H1 (cell line): ENCODE results near the gene NCAM1. TPM values are rescaled to one million over a fixed set of nuclear protein-coding genes. Genes with fewer than 3 reads are reported as not detected.

Experiments used
- CTCF ChIA-PET: fragments of 300-600 bp; sonication (Branson Sonifier 250); formaldehyde crosslinking; loops from one replicate; lab custom pipeline; 2021; ENCODE audit not compliant: partially characterized antibody; lab: Charles Lee
- POLR2A ChIA-PET: fragments of 300-600 bp; sonication (Branson Sonifier 250); formaldehyde crosslinking; loops from one replicate; lab custom pipeline; 2021; ENCODE audit warnings: inconsistent platforms; ENCODE audit not compliant: partially characterized antibody; lab: Charles Lee
- DNase-seq, 2 experiments: peaks; one replicate each; pipeline versions ENCODE4 v3.0.0 to v3.0.0-alpha.2; 2010 to 2022; ENCODE audit warnings: low spot score in 2 of 2, low read depth in 1 of 2, mixed read lengths in 1 of 2
- FAIRE-seq: peaks from 2 replicates; lab custom pipeline; 2011; peaks lifted over from hg19 to GRCh38; lab: Jason Lieb, UNC
- H2AFZ ChIP-seq: 2 replicates; pipeline ENCODE4 v1.8.1; 2012; ENCODE audit warnings: low read length, inconsistent platforms
- H2AK5ac ChIP-seq: 2 replicates; pipeline ENCODE4 v1.6.1; 2013; ENCODE audit warnings: low read depth, low read length
- H2BK120ac ChIP-seq: replicated peaks from 2 replicates; pipeline ENCODE3; 2013; ENCODE audit warnings: low read depth, low read length, inconsistent platforms
- H2BK12ac ChIP-seq: 2 replicates; pipeline ENCODE4 v1.6.1; 2013; ENCODE audit warnings: low read depth, low read length
- H2BK15ac ChIP-seq: 2 replicates; pipeline ENCODE4 v1.6.1; 2013; ENCODE audit warnings: low read length
- H2BK20ac ChIP-seq: 2 replicates; pipeline ENCODE4 v1.6.1; 2013; ENCODE audit warnings: low read length
- H2BK5ac ChIP-seq: 2 replicates; pipeline ENCODE4 v1.6.1; 2013; ENCODE audit warnings: low read depth, low read length
- H3K14ac ChIP-seq: 2 replicates; pipeline ENCODE4 v1.6.1; 2013; ENCODE audit warnings: inconsistent platforms; ENCODE audit not compliant: insufficient read length
- H3K18ac ChIP-seq: 2 replicates; pipeline ENCODE4 v1.6.1; 2013; ENCODE audit warnings: low read length; ENCODE audit errors: extremely low read depth
- H3K23ac ChIP-seq: 2 replicates; pipeline ENCODE4 v1.6.1; 2013; ENCODE audit warnings: inconsistent platforms; ENCODE audit not compliant: insufficient read length
- H3K23me2 ChIP-seq: 2 replicates; pipeline ENCODE4 v1.6.1; 2013; ENCODE audit warnings: low read depth, low read length
- H3K27ac ChIP-seq: 2 replicates; pipeline ENCODE4 v1.6.1; 2011; ENCODE audit warnings: low read depth, low read length, inconsistent platforms
- H3K27me3 ChIP-seq, 4 experiments: replicated peaks in 1 of 4; 1 replicate in 1 of 4; 2 replicates in 3 of 4; pipeline versions ENCODE4 v1.6.1 to v1.8.1; 2011 to 2013; ENCODE audit warnings: low read length in 3 of 4, mild to moderate bottlenecking in 3 of 4, inconsistent platforms in 2 of 4, mixed read lengths in 2 of 4, moderate library complexity in 1 of 4; ENCODE audit not compliant: control insufficient read depth in 3 of 4, insufficient read depth in 3 of 4; ENCODE audit errors: extremely low read depth in 1 of 4
- H3K36me3 ChIP-seq, 4 experiments: 2 replicates each; pipeline versions ENCODE4 v1.6.1 to v1.8.1; 2011 to 2013; ENCODE audit warnings: mild to moderate bottlenecking in 4 of 4, low read length in 3 of 4, moderate library complexity in 2 of 4, control low read depth in 1 of 4, inconsistent platforms in 1 of 4; ENCODE audit not compliant: insufficient read depth in 4 of 4, control insufficient read depth in 2 of 4
- H3K4ac ChIP-seq: replicated peaks from 2 replicates; pipeline ENCODE3; 2013; ENCODE audit warnings: low read length, low read depth, mixed read lengths, inconsistent platforms; ENCODE audit not compliant: insufficient read length
- H3K4me1 ChIP-seq, 4 experiments: replicated peaks in 1 of 4; 1 replicate in 1 of 4; 2 replicates in 3 of 4; pipeline versions ENCODE4 v1.6.1 to v1.8.1; 2011 to 2013; ENCODE audit warnings: low read length in 3 of 4, inconsistent platforms in 2 of 4, mixed read lengths in 1 of 4; ENCODE audit not compliant: insufficient read depth in 4 of 4, control insufficient read depth in 3 of 4
- H3K4me2 ChIP-seq, 2 experiments: 2 replicates each; pipeline versions ENCODE4 v1.6.1 to v1.8.1; 2011 to 2013; ENCODE audit warnings: low read depth in 2 of 2, low read length in 2 of 2, control low read depth in 1 of 2, inconsistent platforms in 1 of 2, mild to moderate bottlenecking in 1 of 2; ENCODE audit not compliant: insufficient read depth in 1 of 2
- H3K4me3 ChIP-seq, 4 experiments: fragments of 200-600, 300-600 bp in 1 of 4; sonication (generic), shearing (Covaris generic), sonication (Bioruptor Twin) in 1 of 4; 2 replicates each; pipeline versions ENCODE4 v1.5.1 to v1.8.1; 2011 to 2016; ENCODE audit warnings: low read length in 4 of 4, low read depth in 3 of 4, control low read depth in 2 of 4, inconsistent platforms in 2 of 4, mild to moderate bottlenecking in 2 of 4, mixed read lengths in 1 of 4, moderate library complexity in 1 of 4; ENCODE audit not compliant: insufficient read depth in 2 of 4; ENCODE audit errors: extremely low read depth in 1 of 4
- H3K56ac ChIP-seq: replicated peaks from 2 replicates; pipeline ENCODE3; 2013; ENCODE audit warnings: low read depth, mild to moderate bottlenecking, mixed read lengths, low read length, inconsistent platforms; ENCODE audit not compliant: insufficient read length
- H3K79me1 ChIP-seq: 2 replicates; pipeline ENCODE4 v1.6.1; 2013; ENCODE audit warnings: low read depth, low read length, control low read depth
- H3K79me2 ChIP-seq, 2 experiments: 2 replicates each; pipeline versions ENCODE4 v1.6.1 to v1.8.1; 2012 to 2013; ENCODE audit warnings: low read length in 2 of 2, mild to moderate bottlenecking in 2 of 2, inconsistent platforms in 1 of 2; ENCODE audit not compliant: insufficient read depth in 2 of 2, control insufficient read depth in 1 of 2
- H3K9ac ChIP-seq, 4 experiments: replicated peaks in 1 of 4; 1 replicate in 1 of 4; 2 replicates in 3 of 4; pipeline versions ENCODE4 v1.6.1 to v1.8.1; 2011 to 2013; ENCODE audit warnings: low read depth in 3 of 4, low read length in 3 of 4, control low read depth in 2 of 4, mild to moderate bottlenecking in 2 of 4, moderate library complexity in 2 of 4, inconsistent platforms in 1 of 4; ENCODE audit errors: extremely low read depth in 1 of 4
- H3K9me3 ChIP-seq, 2 experiments: 2 replicates each; pipeline versions ENCODE4 v1.6.1 to v1.8.1; 2012 to 2013; ENCODE audit warnings: mild to moderate bottlenecking in 2 of 2, moderate library complexity in 2 of 2, control low read depth in 1 of 2, inconsistent platforms in 1 of 2, low read depth in 1 of 2, low read length in 1 of 2, mixed read lengths in 1 of 2; ENCODE audit not compliant: insufficient read depth in 2 of 2
- H4K20me1 ChIP-seq, 2 experiments: replicated peaks in 1 of 2; 2 replicates each; pipeline versions ENCODE3 to v1.8.1; 2011 to 2013; ENCODE audit warnings: inconsistent platforms in 2 of 2, low read length in 2 of 2, mild to moderate bottlenecking in 1 of 2; ENCODE audit not compliant: insufficient read depth in 2 of 2, control insufficient read depth in 1 of 2
- H4K5ac ChIP-seq: 2 replicates; pipeline ENCODE4 v1.6.1; 2013; ENCODE audit warnings: low read length, low read depth, mixed read lengths, inconsistent platforms; ENCODE audit not compliant: insufficient read length
- H4K8ac ChIP-seq: 2 replicates; pipeline ENCODE4 v1.8.0; 2013; ENCODE audit warnings: mild to moderate bottlenecking, moderate library complexity, low read length, inconsistent platforms; ENCODE audit not compliant: insufficient read depth; ENCODE audit errors: extremely low read depth
- H4K91ac ChIP-seq: replicated peaks from 2 replicates; pipeline ENCODE3; 2013; ENCODE audit warnings: low read length, mixed read lengths, inconsistent platforms; ENCODE audit not compliant: insufficient read length
- CTCF ChIP-seq, 3 experiments: IDR thresholded peaks; 1 replicate in 2 of 3; 2 replicates in 1 of 3; pipeline versions ENCODE4 v1.5.1 to v1.6.1; 2011; ENCODE audit warnings: low read length in 3 of 3, mild to moderate bottlenecking in 3 of 3, inconsistent platforms in 2 of 3, low read depth in 1 of 3, moderate library complexity in 1 of 3; ENCODE audit not compliant: insufficient read depth in 1 of 3; ENCODE audit errors: control extremely low read depth in 1 of 3
- FOSL1 ChIP-seq: IDR thresholded peaks from 2 replicates; pipeline ENCODE4 v1.6.1; 2011; ENCODE audit warnings: mild to moderate bottlenecking, low read depth, low read length, moderate library complexity; ENCODE audit not compliant: insufficient read depth
- GABPA ChIP-seq: IDR thresholded peaks from 2 replicates; pipeline ENCODE4 v1.6.1; 2011; ENCODE audit warnings: mild to moderate bottlenecking, low read length, moderate library complexity, borderline replicate concordance; ENCODE audit not compliant: insufficient read depth
- HDAC2 ChIP-seq, 2 experiments: fragments of 300-600 bp in 1 of 2; sonication (generic) in 1 of 2; IDR thresholded peaks; 2 replicates each; pipeline ENCODE4 v1.6.1; 2011 to 2012; ENCODE audit warnings: low read depth in 2 of 2, low read length in 2 of 2, mild to moderate bottlenecking in 2 of 2, moderate library complexity in 2 of 2, borderline replicate concordance in 1 of 2, inconsistent platforms in 1 of 2
- JUND ChIP-seq: IDR thresholded peaks from 2 replicates; pipeline ENCODE4 v1.6.1; 2011; ENCODE audit warnings: mild to moderate bottlenecking, improper control_type of control experiment, low read length
- MAFK ChIP-seq: IDR thresholded peaks from 2 replicates; pipeline ENCODE4 v1.6.1; 2012; ENCODE audit warnings: low read depth, mild to moderate bottlenecking, improper control_type of control experiment, low read length
- POLR2A ChIP-seq, 2 experiments: IDR thresholded peaks; 1 replicate in 1 of 2; 2 replicates in 1 of 2; pipeline ENCODE4 v1.6.1; 2011; ENCODE audit warnings: low read depth in 2 of 2, low read length in 2 of 2, mild to moderate bottlenecking in 2 of 2; ENCODE audit errors: control extremely low read depth in 1 of 2
- RXRA ChIP-seq: IDR thresholded peaks from 2 replicates; pipeline ENCODE4 v1.6.1; 2011; ENCODE audit warnings: low read depth, mild to moderate bottlenecking, low read length, moderate library complexity; ENCODE audit not compliant: insufficient read depth
- SP4 ChIP-seq: IDR thresholded peaks from 2 replicates; pipeline ENCODE4 v1.6.1; 2012; ENCODE audit warnings: low read length, inconsistent platforms
- SUZ12 ChIP-seq: fragments of 200-600 bp; sonication (generic); IDR thresholded peaks from 2 replicates; pipeline ENCODE4 v1.6.1; 2012; ENCODE audit warnings: mild to moderate bottlenecking, inconsistent platforms, low read length, moderate library complexity, mixed read lengths
- TAF7 ChIP-seq: optimal IDR thresholded peaks from 2 replicates; pipeline ENCODE3; 2011; ENCODE audit warnings: low read depth, mild to moderate bottlenecking, inconsistent platforms, low read length, moderate library complexity, borderline replicate concordance
- YY1 ChIP-seq: IDR thresholded peaks from 2 replicates; pipeline ENCODE4 v1.6.1; 2011; ENCODE audit warnings: low read depth, mild to moderate bottlenecking, low read length
- WGBS, 2 experiments: shearing (Covaris generic) in 1 of 2; methylation state at CpG; one replicate each; pipeline versions ENCODE4 v1.1.6 to v1.1.7; 2013 to 2015; ENCODE audit warnings: low lambda C conversion rate in 2 of 2, mixed read lengths in 2 of 2, inconsistent platforms in 1 of 2, low coverage in 1 of 2, missing lambda C conversion rate in 1 of 2; ENCODE audit not compliant: insufficient replicate concordance in 2 of 2, insufficient coverage in 1 of 2, insufficient read length in 1 of 2; ENCODE audit errors: extremely low coverage in 1 of 2, missing lambda C conversion rate in 1 of 2; 5-methylcytosine and 5-hydroxymethylcytosine counted together
- polyA plus RNA-seq, 7 experiments: library from polyadenylated mRNA; depleted of rRNA in 3 of 7; stranded (reverse) in 5 of 7; unstranded in 2 of 7; fragments of >200 nt in 5 of 7; fragments of 200-250 nt in 2 of 7; gene quantifications; 1 replicate in 5 of 7; 2 replicates in 1 of 7; 4 replicates in 1 of 7; pipeline versions ENCODE4 v1.2.1 to v1.2.3, GENCODE V29; 2011 to 2013; ENCODE audit warnings: missing spikeins in 2 of 7, mixed read lengths in 2 of 7
- total RNA-seq: library from RNA; stranded (reverse); fragmentation: NEBNext Ultra II Directional; extraction: Animal tissue kit (Norgen Biotek cat#: 25700); gene quantifications from 2 replicates; pipeline ENCODE4 v1.2.1, GENCODE V29; 2021

NCAM1 gene
- total and polyA plus RNA-seq, 2 of the 8 experiments (the other 6 are each of a cell fraction or from before 2014, with no cell fraction given), result 3.1 to 4.3 TPM

GRCh38 chr11:113213549-113213948, 252.3 kb downstream of the NCAM1 start:
- FAIRE-seq, result no peak
- H4K5ac ChIP-seq, result no peak overlapping the region
- no peaks in the 10 kb centered on the region; a peak in 1 of 7 replicates for H3K27me3 ChIP-seq
- no peaks in the 10 kb centered on the region for H4K20me1 ChIP-seq
- no peak overlapping the region for H2AFZ ChIP-seq
- H2BK120ac ChIP-seq, result no peak overlapping the region
- no peak overlapping the region for H2BK12ac ChIP-seq
- ChIA-PET POLR2A (no interaction called here), CTCF (interaction anchor here (1.7 to 1.8 kb wide), 2 partner anchors 8 to 22 kb away, joined by 3 read pairs; no protein-coding TSS in a partner anchor)
- H3K36me3 ChIP-seq, result no peaks in the 10 kb centered on the region
- no peaks in the 10 kb centered on the region for H3K79me2 ChIP-seq
- H2BK15ac ChIP-seq, result no peak overlapping the region
- H2BK20ac ChIP-seq, result no peak overlapping the region
- no peak overlapping the region for H2BK5ac ChIP-seq
- H3K18ac ChIP-seq, result no peak overlapping the region
- no peak overlapping the region for H3K4me3 ChIP-seq
- no peaks in the 10 kb centered on the region for H3K23me2 ChIP-seq
- no peak overlapping the region for H3K4me2 ChIP-seq
- WGBS, 2 experiments, result 94% methylated on average over 2 of the region's 2 CpGs; no CpG with 5 or more reads in 1 of the 2 experiments
- H4K91ac ChIP-seq, result no peak overlapping the region
- DNase-seq, result no peak
- H3K23ac ChIP-seq, result no peak overlapping the region
- no peak overlapping the region for H4K8ac ChIP-seq
- H2AK5ac ChIP-seq, result no peak overlapping the region
- H3K9me3 ChIP-seq, result no peaks in the 10 kb centered on the region
- H3K14ac ChIP-seq, result no peak overlapping the region
- no peaks in the 10 kb centered on the region for H3K79me1 ChIP-seq
- H3K4me1 ChIP-seq, result no peaks in the 10 kb centered on the region
- H3K9ac ChIP-seq, result no peak overlapping the region
- no peak overlapping the region for H3K27ac ChIP-seq
- H3K56ac ChIP-seq, result no peak overlapping the region
- H3K4ac ChIP-seq, result no peak overlapping the region
- TF ChIP-seq JUND, result no peak
- TF ChIP-seq YY1, result no peak
- TF ChIP-seq FOSL1, result no peak
- TF ChIP-seq MAFK, result no peak
- no peak for TF ChIP-seq SP4
- no peak for TF ChIP-seq SUZ12
- no peak for TF ChIP-seq TAF7
- TF ChIP-seq POLR2A (IDR thresholded peaks at IDR 0.05; ENCODE audit: control extremely low read depth in 1 of 2, low read depth in 2 of 2, low read length in 2 of 2), result no peak
- no peak for TF ChIP-seq GABPA
- no peak for TF ChIP-seq HDAC2 (IDR thresholded peaks at IDR 0.05; ENCODE audit: borderline replicate concordance in 1 of 2, low read depth in 2 of 2, low read length in 2 of 2)
- TF ChIP-seq CTCF (IDR thresholded peaks at IDR 0.05; ENCODE audit: control extremely low read depth in 1 of 3, insufficient read depth in 1 of 3, low read depth in 1 of 3, low read length in 3 of 3), result no peak
- TF ChIP-seq RXRA, result no peak
